HG02852 (cell line): Measurements from ENCODE around the gene ABI1.

Source experiments
- ATAC-seq: cut with Tn5 transposase; IDR thresholded peaks from one replicate; pipeline ENCODE4 v1.9.1; 2021; ENCODE audit warnings: mild to moderate bottlenecking, moderate library complexity; ENCODE audit not compliant: unreplicated experiment

ABI1 gene

DNA sequence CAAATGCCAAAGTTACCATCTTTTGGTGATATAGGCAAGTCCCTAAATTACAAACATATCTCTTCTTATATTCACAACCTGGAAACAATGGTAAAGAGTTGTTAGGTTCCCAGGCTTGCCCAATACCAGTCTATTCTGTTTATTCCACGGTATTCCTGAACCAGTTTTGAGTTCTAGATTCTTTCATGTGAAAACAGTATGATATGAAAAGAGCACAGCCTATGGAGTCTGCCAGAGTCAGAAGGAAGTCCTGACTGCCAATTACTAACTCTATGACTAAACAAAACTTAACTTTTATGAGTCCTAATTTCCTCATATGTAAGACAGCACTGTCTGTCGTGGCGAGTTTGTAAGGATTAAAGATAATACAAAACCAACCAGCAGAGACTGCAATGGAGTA, 5.6 kb downstream of the ABI1 start:
- ATAC-seq = no peak

DNA sequence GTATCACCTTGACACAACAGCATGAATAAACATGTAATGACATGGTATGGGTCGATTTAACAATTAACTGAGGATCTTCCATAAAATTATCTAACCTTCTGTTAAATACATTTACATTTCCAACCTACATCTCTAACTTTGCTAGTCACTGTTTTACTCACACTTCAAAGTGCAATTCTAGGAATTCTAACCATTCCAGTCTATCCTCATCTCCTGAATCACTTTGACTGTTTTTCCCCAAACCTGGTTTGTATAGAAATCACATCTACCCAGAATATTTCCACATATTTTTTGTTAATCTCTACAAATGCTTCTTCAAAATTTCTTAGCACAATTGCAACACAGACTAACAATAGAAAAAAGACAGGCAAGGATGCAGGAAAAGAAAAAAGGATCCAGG, 6.2 kb downstream of the ABI1 start:
- ATAC-seq = no peak

DNA sequence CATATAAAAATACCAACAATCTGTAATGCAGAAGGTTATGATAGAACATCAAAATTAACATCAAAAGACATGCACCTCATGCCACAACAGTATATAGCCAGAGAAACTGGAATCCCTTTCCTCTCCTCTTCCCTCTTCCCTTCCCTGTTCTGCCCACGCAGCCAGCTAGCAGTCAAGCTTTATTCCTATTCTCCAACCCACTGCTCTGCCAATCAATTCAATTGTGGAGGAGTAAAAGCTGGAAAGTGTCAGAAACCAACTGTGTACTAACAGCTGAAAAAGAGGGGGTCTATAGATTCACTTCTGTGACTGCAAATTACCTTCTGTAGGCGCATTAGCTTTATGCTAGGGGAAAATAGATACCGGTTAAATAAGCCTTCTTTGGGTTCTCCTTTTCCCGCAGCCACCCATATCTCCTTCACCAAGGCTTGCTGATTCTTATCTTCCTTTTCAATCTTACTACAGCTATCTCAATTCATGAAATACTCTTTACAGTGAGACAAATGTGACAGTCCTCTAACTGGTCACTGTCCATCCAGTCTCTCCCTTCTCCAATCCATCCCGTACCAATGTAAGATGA, 16.3 kb downstream of the ABI1 start:
- ATAC-seq = no peak

DNA sequence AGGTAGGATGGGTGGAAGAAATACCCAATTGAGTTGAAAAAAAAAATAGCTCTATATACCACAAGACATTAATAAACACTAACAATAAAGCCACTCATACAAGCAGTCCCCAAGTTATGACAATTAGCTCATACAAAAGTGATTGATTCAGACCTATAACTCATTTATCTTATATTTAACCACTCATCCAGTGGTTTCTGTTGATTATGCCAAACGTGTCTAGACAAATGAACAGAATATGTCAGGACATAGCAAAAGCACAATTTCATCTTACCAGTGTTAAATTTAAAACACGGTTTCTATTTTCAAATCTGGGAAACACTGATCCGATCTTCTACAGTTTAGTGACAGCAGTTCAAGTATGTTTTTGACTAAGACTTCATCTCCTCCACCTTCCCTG, 17.0 kb downstream of the ABI1 start:
- ATAC-seq = no peak

DNA sequence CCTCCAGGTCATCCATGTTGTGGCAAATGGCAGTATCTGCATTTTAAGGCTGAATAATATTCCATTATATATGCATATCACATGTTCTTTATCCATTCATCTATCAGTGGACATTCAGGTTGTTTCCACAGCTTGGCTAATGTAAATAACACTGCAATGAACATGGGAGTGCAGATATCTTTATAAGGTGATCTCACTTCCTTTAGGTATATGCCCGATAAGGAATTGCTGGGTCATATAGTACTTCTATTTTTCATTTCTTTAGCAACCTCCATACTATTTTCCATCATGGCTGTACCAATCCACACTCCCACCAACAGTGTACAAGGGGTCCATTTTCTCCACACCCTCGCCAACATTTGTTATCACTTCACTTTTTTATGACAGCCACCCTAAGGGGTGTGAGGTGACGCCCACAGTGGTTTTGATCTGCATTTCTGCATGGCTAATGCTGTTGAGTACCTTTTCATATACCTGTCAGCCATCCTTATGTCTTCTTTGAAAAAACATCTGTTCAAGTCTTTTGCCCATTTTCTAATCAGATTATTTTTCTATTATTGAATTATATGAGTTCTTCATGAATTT, 18.9 kb downstream of the ABI1 start:
- no peak for ATAC-seq

DNA sequence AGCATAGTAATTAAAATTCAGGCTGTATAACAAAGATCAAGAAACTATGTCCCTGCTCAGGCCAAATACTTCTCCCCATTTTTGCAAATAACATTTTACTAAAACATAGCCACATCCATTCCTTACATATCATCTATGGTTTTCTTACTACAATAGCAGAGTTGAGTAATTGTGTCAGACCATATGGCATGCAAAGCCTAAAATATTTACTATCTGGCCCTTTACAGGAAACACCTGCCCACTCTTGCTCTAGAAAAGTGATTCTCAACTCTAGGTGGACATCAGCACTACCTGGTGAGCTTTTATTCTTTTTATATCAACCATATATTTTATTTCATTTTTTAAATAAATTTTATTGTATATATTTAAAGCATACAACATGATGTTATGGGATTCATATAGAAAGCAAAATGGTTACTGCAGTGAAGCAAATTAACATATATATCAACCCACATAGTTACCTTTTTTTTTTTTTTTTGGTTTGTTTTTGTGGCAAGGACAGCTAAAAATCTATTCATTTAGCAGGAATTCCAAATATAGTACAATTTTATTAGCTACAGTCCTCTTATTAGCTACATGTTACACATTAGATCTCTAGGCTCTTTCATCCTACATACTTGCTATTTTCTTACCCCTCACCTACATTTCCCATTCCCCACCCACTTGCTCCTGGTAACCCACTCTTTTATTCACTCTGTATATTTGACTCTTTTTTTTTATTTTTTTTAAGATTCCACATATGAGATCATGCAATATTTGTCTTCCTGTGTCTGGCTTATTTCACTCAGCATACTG, 19.6 kb downstream of the ABI1 start:
- peak; percentile 61 for ATAC-seq

DNA sequence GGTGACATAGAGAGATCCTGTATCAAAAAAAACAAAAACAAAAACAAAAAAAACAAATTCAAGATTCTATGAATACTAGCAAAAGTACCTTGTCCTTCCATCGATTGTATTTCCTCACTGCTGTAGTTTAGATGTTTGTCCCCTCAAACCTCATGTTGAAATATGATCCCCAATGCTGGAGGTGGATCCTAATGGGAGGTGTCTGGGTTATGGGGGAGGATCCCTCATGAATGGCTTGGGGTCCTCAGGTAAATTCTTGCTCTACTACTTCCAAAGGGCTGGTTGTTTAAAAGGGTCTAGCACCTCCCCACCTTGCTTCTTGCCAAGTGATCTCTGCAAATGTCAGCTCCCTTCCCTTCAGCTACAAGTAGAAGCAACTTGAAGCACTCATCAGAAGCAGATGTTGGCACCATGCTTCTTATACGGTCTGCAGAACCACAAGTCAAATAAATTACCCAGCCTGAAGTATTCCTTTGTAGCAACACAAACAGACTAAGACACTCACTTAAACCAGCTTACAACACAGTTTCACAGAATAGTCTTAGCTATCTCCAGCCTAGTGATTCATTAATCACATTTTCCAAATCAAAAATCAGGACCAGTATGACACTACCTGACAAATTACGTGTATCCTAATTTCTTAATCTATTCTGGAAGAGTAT, 20.7 kb downstream of the ABI1 start:
- no peak for ATAC-seq

DNA sequence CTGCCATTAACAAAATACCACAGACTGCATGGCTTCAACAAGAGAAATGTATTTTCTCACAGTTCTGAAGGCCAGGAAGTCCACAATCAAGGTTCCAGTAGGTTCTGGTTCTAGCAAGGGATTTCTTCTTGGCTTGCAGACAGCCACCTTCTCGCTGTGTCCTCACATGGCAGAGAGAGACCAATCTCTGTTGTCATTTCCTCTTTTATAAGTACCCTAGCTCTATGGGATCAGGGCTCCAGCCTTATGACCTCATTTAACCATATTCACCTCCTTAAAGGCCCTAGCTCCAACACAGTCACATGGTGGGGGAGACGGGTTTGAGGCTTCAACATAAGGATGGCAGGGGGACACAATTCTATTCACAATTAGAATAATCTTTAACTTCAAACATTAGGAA, 23.6 kb downstream of the ABI1 start:
- no peak for ATAC-seq

DNA sequence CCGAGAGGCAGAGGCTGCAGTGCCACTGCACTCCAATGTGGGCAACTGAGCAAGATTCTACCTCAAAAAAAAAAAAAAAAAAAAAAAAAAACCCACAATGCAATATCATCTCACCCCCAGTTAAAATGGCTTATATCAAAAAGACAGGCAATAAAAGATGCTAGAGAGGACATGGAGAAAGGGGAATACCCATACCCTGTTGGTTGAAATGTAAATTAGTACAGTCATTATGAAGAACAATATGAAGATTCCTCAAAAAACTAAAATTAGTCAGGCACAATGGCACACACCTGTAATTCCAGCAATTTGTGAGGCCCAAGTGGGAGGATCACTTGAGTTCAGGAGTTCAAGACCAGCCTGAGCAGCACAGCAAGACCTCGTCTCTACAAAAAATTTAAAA, 25.7 kb downstream of the ABI1 start:
- no peak for ATAC-seq

DNA sequence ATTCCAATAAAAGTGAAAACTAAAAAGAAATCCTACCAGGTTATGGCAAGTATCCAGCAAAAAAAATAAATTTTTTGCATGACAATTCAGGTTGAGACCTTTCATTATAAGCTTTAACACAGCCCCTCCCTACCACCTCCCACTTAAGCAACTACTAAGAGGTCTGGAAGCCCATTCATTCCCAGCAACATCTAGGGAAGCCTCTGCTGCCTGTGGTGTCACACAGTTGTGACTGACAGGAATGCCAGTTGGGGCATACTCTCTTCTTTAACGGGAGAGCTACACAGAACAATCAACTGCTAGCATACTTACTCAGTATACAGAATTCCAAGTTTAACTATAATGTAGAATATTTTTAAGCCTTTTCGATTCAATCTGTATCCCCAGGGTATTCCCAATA, 27.8 kb downstream of the ABI1 start:
- no peak for ATAC-seq

DNA sequence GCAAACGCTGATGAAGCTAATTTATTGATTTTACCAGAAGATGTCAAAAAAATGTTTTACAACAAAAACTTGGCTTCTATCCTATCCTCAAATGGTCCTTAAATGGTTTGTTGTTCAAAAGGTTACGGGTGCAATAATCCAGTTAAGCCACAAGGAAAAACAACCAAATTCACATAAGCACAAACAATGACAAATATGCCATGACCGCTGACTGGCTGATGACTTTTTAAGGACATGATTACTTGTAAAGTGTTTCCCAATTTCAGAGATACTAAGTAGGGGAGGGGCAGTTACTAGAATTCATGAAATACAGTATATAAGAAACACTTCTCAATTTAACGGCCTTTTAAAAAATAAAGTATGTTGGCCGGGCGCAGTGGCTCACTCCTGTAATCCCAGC, 28.8 kb downstream of the ABI1 start:
- ATAC-seq = no peak

DNA sequence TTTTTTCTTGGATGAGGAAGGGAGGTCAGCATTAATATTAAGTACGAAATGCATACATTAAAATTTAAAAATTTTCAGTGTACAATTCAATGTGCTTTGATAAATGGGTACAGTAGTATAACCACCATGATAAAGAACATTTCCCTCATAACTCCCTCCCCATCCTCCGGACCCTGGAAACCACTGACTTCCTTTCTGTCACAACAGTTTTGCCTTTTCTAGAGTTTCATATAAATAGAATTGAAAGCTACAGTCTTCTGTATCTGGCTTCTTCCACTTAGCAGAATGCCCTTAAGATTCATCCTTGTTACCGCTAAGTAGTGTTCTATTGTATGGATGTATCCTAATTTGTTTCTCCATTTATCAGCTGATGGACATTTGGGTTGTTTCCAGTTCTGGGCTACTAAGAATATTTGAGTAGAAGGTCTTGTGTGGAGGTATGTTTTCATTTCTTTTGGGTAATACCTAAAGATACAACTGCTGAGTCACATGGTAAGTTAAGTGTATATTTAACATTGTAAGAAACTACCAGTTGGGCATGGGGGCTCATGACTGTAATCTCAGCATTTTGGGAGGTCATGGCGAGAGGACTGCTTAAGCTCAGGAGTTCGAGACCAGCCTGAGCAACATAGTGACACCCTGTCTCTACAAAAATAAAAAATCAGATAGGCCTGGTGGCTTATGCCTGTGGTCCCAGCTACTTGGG, 30.8 kb downstream of the ABI1 start:
- ATAC-seq = no peak

DNA sequence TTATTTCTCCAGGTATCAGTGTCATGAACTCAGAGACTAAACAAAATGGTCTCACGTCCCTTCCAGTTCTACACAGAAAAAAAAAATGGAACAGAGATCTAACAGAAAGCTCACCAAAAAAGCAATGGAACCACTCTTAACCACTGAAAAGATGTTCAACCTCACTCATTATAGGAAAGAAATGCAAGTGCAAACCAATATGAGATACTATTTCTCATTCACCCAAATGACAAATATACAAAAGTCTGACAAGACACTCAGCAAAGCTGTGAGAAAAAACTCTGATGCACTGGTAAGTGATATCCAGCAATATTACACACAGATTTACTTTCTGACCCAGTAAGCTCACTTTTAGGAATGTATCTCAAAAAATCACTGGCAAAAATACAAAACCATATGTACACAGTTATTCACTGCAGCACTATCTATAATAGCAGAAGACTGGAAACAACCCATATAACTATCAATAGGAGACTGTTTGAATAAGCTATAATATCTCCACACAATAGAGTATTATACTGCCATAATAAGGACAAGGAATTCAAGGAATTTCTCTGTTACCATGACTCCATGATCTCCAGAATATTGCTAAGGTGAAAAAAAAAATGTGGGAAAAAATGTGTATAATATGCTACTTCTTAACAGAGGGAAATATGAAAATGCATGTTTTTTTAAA, 36.6 kb downstream of the ABI1 start:
- ATAC-seq = no peak

DNA sequence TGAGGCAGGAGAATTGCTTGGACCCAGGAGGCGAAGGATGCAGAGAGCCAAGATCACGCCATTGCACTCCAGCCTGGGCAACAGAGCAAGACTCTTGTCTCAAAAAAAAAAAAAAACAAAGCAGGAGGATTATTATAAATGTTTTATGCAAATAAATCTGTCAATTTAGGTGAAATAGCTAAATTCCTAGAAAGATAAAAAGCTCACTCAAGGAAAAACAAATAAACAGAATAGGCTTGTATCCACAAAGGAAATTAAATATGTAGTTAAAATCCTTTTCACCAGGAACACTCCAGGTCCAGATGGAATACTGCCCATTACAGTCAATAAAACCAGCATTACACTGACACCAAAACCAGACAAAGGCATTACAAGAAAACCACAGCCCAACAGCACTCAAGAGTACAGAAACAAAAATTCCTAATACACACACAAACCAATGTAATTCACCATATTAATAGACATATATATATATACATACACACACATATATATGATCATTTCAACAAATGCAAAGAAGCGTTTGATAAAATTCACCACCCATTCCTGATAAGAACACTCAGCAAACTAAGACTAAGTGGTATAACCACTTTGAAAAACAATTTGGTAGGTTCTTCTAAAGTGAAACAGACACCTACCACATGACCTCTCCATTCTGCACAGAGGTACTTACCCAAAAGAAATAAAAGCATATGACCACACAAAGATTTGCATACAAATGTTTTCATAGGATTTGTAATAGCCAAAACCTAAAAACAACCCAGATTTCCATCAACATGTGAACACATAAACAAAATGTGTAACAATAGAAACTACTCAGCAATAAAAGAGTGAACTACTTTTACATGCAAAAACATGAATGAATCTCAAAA, 38.8 kb downstream of the ABI1 start:
- no peak for ATAC-seq

DNA sequence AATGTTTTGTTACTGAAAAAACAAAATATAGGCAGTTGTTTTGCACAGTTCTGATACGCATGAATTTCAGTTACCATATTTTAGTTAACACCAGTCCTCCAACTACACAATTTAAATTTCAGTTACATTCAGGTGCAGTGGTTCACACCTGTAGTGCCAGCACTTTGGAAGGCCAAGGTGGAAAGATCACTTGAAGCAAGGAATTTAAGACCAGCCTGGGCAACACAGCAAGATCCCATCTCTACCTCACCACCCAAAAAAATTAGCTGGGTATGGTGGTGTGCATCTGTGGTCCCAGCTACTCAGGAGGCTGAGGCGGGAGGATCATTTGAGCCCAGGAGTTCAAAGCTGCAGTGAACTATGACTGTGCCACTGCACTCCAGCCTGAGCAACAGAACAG, 45.3 kb downstream of the ABI1 start:
- no peak for ATAC-seq

DNA sequence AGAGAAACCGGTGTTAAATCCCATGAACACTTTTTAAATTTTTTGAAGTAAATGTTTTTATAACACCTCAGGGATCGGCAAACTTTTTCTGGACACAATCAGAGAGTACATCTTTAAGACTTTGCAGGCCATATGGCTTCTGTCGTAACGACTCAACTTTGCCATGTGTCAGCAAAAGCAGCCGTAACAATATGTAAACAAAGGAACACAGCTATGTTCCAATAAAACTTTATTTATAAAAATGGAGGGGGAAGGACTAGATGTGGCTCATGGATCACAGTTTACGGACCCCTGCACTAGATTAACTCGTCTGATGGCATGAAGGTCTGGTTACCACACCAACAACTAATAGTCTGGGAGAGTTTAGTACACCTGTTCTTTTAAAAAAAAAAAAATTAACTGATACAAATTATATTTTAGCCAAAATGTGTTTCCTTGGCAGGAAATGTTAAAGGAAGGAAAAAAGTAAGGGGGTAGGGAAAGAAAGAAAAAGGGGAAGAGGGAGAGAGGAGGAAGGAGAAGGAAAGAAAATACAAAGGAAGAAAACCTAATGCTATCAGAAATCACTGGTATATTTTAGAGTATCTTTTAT, 50.2 kb downstream of the ABI1 start:
- no peak for ATAC-seq

DNA sequence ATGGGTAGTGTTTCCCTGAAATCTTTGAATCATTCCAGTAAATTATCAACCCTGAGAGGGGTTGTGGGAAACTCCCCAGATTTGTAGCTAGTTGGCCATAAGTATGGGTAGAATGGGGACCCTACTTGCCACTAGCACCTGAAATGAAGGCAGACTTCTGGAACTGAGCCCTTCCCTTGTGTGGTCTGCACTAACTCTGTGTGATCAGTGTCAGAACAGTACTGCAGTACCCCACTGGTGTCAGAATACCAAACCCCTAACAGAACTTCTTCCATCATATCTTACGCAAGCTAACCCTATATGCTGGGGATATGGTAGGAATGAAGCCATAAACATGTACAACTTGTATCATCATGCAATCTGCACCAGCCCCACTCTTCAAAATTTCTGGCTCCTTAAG, 50.8 kb downstream of the ABI1 start:
- ATAC-seq = no peak

DNA sequence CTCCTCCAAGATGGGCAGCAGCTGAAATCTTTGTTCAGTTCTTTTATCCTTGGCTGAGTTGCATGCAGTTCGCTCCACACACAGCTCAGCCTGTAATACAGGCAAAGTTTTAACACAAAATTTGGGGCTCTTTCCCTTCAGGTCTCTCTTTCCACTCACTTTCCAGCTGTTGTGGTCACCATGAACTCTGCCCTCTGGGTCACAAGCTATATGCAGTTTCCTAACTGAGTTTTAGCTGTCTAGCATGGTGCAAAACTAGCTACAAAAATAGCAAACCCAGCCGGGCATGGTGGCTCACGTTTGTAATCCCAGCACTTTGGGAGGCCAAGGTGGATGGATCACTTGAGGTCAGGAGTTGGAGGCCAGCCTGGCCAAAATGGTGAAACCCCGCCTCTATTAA, 53.2 kb downstream of the ABI1 start:
- no peak for ATAC-seq

DNA sequence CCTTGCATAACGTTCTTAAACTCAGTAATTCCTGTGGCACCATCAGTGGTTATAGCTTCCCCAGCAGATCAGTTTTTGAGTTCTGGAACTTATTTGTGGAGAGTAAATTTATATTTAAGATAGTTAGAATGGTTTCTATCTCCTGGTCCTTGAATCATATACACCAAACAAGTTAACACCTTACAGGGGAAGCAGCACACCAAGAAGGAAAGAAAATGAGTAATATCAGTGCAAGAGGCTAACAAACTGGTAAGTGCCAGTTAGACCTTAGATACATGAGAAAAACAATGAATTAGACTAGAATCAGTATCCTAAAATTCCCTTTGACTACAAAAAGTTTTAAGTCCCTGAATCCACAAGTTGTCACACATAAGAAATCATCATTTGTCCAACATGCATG, 54.2 kb downstream of the ABI1 start:
- ATAC-seq = no peak
